Astrocyte (in vitro differentiated cells and primary cell): ENCODE measurements around the gene MCM8.

ENCODE experiments used
- CTCF ChIP-seq: IDR thresholded peaks from 2 replicates; pipeline ENCODE4 v1.5.1; 2011; ENCODE audit warnings: low read depth, mild to moderate bottlenecking, inconsistent platforms, low read length, moderate library complexity; ENCODE audit not compliant: insufficient read depth
- EZH2 ChIP-seq: IDR thresholded peaks from 2 replicates; pipeline ENCODE4 v1.6.1; 2012; ENCODE audit warnings: mild to moderate bottlenecking, low read length, inconsistent platforms; ENCODE audit not compliant: insufficient read depth

- no peak for TF ChIP-seq CTCF
- TF ChIP-seq EZH2 = no peak
Observed at GRCh38 chr20:5923493-5923892, 27.0 kb upstream of the MCM8 start.
